Upper lobe of right lung (tissue), 1 donor: ENCODE data around the gene SLC51A. TPM values are rescaled to one million over a fixed set of nuclear protein-coding genes. Genes with fewer than 3 reads are reported as not detected.
"Not testable (repeated sequence)": the region's sequence is repeated elsewhere in the genome, so short reads cannot be mapped to it uniquely, and the experiment has no call there.

ENCODE experiments used
- ATAC-seq: fragments of 200-7000 bp; cut with Tn5 transposase; one replicate; pipeline ENCODE4 v1.9.1; 2020; ENCODE audit warnings: mild to moderate bottlenecking, moderate library complexity
- DNase-seq: peaks from one replicate; pipeline ENCODE4 v3.0.0-alpha.2; 2020
- H3K27ac ChIP-seq: fragments of 200-600 bp; one replicate; pipeline ENCODE4 v1.8.0; 2022
- H3K27me3 ChIP-seq: fragments of 200-600 bp; one replicate; pipeline ENCODE4 v1.8.0; 2022; ENCODE audit warnings: mild to moderate bottlenecking
- H3K36me3 ChIP-seq: fragments of 200-600 bp; one replicate; pipeline ENCODE4 v1.8.0; 2022
- H3K4me1 ChIP-seq: fragments of 200-600 bp; one replicate; pipeline ENCODE4 v1.8.0; 2022
- H3K4me3 ChIP-seq: fragments of 200-600 bp; one replicate; pipeline ENCODE4 v1.8.0; 2022; ENCODE audit warnings: mild to moderate bottlenecking
- H3K9me3 ChIP-seq: fragments of 200-600 bp; one replicate; pipeline ENCODE4 v1.8.0; 2022
- intact Hi-C: fragments of 100-400 bp; cut with DNase I; formaldehyde crosslinking; loops from one replicate; pipeline ENCODE4 v1.11.0; 2022
- long read RNA-seq: library from polyadenylated mRNA; unstranded; transcript quantifications from one replicate; pipeline ENCODE4 v2.0.0, GENCODE V29; 2021
- total RNA-seq: library from RNA; stranded (reverse); fragmentation: NEBNext Ultra II Directional; extraction: Animal tissue kit (Norgen Biotek cat#: 25700); gene quantifications from one replicate; pipeline ENCODE4 v1.2.1, GENCODE V29; 2021
- TF ChIP-seq, protein P1 (sequence below): fragments of 200-600 bp; IDR thresholded peaks from one replicate; pipeline ENCODE4 v1.8.0; 2022; ENCODE audit warnings: antibody characterized with exemption
- donor health status: DM: no; HTN: yes; CAD: no; lungs with severe emphysema.

The SLC51A gene
- not detected for total RNA-seq
- long read RNA-seq, partial matches to known transcripts = 0 of 8 reads
- long read RNA-seq, other reads (novel, unspliced or antisense) = 8 of 8 reads

DNA sequence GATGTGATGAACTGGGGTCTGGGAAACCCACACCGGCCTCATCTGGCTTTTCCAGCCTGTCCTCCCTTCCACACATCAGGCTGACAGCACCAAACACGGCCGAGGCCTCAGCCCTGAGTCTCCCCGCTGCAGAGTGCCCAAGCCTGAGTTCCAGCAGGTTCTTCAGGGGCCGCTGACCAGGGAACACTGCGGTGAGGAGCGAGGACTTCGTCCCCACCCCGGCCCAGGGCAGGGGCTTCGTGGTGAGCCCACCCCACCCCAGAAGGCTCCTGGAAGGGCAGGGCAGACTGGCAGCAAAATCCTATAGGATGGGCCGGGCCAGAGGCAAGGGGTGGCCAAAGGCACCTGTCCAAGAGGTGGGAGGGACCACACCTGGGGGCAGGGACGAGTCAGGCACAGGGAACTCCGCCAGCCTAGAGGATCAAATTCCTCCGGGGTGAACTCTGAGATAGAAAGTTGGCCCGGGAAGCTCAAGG lies at the start of gene SLC51A:
Gene SLC51A (plus strand): TSS at position 446 of the 476 bp plus-strand sequence. CDS start 179 bp downstream, outside the sequence.
- TF ChIP-seq, protein P1, sequence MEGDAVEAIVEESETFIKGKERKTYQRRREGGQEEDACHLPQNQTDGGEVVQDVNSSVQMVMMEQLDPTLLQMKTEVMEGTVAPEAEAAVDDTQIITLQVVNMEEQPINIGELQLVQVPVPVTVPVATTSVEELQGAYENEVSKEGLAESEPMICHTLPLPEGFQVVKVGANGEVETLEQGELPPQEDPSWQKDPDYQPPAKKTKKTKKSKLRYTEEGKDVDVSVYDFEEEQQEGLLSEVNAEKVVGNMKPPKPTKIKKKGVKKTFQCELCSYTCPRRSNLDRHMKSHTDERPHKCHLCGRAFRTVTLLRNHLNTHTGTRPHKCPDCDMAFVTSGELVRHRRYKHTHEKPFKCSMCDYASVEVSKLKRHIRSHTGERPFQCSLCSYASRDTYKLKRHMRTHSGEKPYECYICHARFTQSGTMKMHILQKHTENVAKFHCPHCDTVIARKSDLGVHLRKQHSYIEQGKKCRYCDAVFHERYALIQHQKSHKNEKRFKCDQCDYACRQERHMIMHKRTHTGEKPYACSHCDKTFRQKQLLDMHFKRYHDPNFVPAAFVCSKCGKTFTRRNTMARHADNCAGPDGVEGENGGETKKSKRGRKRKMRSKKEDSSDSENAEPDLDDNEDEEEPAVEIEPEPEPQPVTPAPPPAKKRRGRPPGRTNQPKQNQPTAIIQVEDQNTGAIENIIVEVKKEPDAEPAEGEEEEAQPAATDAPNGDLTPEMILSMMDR = no peak
- intact Hi-C loops = no loop called here
- Histone ChIP-seq H3K4me3 (no peak within 1 kb of the TSS), H3K4me1 (peaks cover 5% of the 10 kb centered on the region), H3K9me3 (no peaks in the 10 kb centered on the region), H3K27me3 (peaks cover 6% of the 10 kb centered on the region), H3K36me3 (no peaks in the 10 kb centered on the region), H3K27ac (no peak within 1 kb of the TSS)
- DNase-seq = peak; percentile 61
- no peak for ATAC-seq

- no peaks in the 10 kb centered on the region for H3K27me3 ChIP-seq
- TF ChIP-seq, protein P1 = no peak
- ATAC-seq (no peak), DNase-seq (no peak)
- H3K27ac ChIP-seq = no peak overlapping the region
- H3K4me3 ChIP-seq = no peak overlapping the region
- H3K36me3 ChIP-seq = no peaks in the 10 kb centered on the region
- intact Hi-C loops = no loop called here
- H3K9me3 ChIP-seq = no peaks in the 10 kb centered on the region
- H3K4me1 ChIP-seq = no peaks in the 10 kb centered on the region
Measured at GRCh38 chr3:196166741-196167140, 49.6 kb upstream of the SLC51A start.

DNA sequence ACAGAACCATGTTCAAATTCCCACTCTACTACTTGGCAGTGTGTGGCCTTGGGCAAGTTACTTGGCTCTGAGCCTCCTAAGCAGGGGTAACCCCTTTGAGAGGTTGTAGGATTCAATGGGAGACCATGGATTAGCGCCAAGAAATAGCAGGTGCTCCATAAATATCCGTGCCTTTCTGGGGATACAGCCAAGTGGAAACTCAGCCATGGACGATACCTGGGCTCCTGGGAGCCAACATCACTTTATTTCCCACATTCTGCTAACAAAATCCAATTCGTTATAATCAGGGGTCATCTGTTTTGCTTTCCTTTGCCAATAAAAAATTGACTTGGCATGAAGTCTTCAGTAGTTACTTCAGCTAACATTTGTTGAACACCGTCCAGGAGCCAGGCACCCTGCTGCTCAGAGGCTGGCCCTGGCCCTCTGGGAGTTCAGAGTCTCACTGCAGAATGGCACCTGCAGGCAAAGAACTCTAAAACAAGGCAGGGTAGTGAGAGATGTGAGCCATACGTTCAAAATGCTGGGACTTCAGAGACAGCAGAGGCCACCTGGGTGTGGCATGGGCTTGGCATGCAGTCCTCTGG lies 47.4 kb upstream of the SLC51A start:
- H3K27ac ChIP-seq = peak overlapping the region; percentile 6
- ATAC-seq = no peak
- intact Hi-C loops = no loop called here

DNA sequence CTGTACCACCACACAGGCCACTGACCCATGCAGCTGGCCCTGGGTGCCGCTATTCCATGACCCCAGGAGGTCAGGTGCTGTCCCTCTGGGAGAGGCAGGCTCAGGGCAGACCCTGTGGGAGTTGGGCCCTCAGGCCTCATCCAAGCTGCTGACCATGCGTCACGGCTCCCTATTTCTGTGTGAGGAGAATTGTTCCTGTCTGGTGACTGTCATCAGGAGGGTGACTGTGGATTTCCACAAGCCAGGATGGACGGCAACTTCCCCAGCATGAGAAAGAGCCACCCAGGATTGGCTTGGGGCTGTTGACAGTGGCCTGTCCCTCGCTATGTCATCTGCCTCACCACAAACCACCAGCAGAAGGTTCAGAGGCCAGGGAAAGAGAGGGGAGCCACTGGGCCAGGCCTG lies 46.5 kb upstream of the SLC51A start:
- TF ChIP-seq, protein P1 = no peak
- no peaks in the 10 kb centered on the region for H3K27me3 ChIP-seq
- DNase-seq (peak; percentile 82), ATAC-seq (peak; percentile 86)
- no peaks in the 10 kb centered on the region for H3K4me1 ChIP-seq
- intact Hi-C loops = no loop called here
- H3K9me3 ChIP-seq = no peaks in the 10 kb centered on the region
- no peaks in the 10 kb centered on the region for H3K36me3 ChIP-seq
- H3K27ac ChIP-seq = peak overlapping the region; percentile 24
- H3K4me3 ChIP-seq = no peak overlapping the region

More for the DNA sequence above, 47.4 kb upstream of the SLC51A start:
- no peaks in the 10 kb centered on the region for H3K36me3 ChIP-seq
- H3K27me3 ChIP-seq = no peaks in the 10 kb centered on the region
- TF ChIP-seq, protein P1 = no peak
- DNase-seq = no peak
- no peaks in the 10 kb centered on the region for H3K4me1 ChIP-seq
- no peaks in the 10 kb centered on the region for H3K9me3 ChIP-seq
- no peak overlapping the region for H3K4me3 ChIP-seq

DNA sequence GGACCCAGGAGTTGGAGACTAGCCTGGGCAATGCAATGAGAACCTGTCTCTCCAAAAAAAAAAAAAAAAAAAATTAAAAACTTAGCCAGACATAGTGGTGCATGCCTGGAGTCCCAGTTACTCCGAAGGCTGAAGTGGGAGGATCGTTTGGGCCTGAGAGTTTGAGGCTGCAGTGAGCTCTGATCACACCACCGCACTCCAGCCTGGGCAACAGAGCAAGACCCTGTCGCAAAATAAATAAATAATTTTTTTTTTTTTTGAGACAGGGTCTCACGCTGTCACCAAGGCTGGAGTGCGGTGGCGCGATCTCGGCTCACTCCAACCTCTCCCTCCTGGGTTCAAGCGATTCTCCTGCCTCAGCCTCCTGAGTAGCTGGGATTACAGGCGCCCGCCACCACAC lies 46.0 kb upstream of the SLC51A start:
- H3K27me3 ChIP-seq, H3K4me3 ChIP-seq, ATAC-seq, H3K9me3 ChIP-seq, H3K36me3 ChIP-seq, intact Hi-C loops, H3K4me1 ChIP-seq, DNase-seq: not testable (repeated sequence)
- peak overlapping the region; percentile 51 for H3K27ac ChIP-seq

- TF ChIP-seq, protein P1 = no peak
- Histone ChIP-seq H3K4me1 (no peaks in the 10 kb centered on the region), H3K4me3 (no peak overlapping the region), H3K36me3 (no peaks in the 10 kb centered on the region), H3K27me3 (no peaks in the 10 kb centered on the region), H3K27ac (no peak overlapping the region), H3K9me3 (no peaks in the 10 kb centered on the region)
- ATAC-seq = no peak
- intact Hi-C loops = no loop called here
- DNase-seq = no peak
Measured at GRCh38 chr3:196174652-196175051, 41.7 kb upstream of the SLC51A start.
